ENCODE measurements around the gene KNOP1. TPM values are rescaled to one million over a fixed set of nuclear protein-coding genes. Genes with fewer than 3 reads are reported as not detected.

The KNOP1 gene
- total RNA-seq, 1 experiment from 2014 or later, result 60.4 TPM

DNA sequence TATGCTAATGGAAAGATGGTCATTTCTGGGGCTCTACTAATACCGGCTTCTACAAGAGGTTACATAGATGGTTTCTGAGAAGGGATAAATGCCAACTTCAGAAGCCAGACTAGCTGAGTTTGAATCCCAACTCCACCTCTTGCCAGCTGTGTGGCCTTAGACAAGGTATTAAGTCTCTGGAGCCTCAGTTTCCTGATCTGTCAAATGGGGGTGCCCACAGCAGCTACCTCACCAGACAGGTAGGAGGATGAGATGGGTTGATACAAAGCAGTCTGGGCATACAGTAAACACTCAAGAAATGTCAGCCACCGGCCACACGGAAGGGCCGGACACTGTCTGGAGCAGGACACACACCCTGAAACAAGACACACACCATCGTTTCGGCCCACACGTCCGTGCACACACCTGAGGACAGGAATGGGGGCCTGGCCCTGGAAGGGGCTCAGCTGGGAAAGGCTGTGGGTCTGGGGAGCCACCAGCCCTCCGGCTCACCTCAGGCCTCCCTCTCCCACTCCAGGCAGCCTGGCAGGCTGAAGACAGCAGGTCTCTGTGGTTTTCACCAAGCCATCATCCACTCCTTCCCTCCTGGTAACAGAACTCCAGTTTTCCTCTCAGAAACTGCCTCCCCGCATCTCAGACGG lies 5.5 kb downstream of the KNOP1 start:
- H3K9me2 ChIP-seq (ENCODE audit: insufficient read depth), result no peaks in the 10 kb centered on the region
- intact Hi-C loops (cut with micrococcal nuclease; ENCODE audit: unreplicated experiment), result loop anchor here (10.0 kb wide), 1 partner anchor 102 kb away; no protein-coding TSS in a partner anchor
- peaks cover 62% of the 10 kb centered on the region for H3K79me2 ChIP-seq (ENCODE audit: low read depth)
- peaks cover 23% of the 10 kb centered on the region for H4K20me1 ChIP-seq (ENCODE audit: insufficient read depth)
- H2AFZ ChIP-seq, result no peak overlapping the region
- H3K36me3 ChIP-seq (ENCODE audit: low read depth), result peaks cover 22% of the 10 kb centered on the region; the same call in 1 of the 2 replicates
- ChIA-PET CTCF (no interaction called here), POLR2A (ENCODE audit: unreplicated experiment) (no interaction called here)
- no peak overlapping the region for H3K4me2 ChIP-seq
- H3K27ac ChIP-seq, result no peak overlapping the region
- TF ChIP-seq, protein P1, sequence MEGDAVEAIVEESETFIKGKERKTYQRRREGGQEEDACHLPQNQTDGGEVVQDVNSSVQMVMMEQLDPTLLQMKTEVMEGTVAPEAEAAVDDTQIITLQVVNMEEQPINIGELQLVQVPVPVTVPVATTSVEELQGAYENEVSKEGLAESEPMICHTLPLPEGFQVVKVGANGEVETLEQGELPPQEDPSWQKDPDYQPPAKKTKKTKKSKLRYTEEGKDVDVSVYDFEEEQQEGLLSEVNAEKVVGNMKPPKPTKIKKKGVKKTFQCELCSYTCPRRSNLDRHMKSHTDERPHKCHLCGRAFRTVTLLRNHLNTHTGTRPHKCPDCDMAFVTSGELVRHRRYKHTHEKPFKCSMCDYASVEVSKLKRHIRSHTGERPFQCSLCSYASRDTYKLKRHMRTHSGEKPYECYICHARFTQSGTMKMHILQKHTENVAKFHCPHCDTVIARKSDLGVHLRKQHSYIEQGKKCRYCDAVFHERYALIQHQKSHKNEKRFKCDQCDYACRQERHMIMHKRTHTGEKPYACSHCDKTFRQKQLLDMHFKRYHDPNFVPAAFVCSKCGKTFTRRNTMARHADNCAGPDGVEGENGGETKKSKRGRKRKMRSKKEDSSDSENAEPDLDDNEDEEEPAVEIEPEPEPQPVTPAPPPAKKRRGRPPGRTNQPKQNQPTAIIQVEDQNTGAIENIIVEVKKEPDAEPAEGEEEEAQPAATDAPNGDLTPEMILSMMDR (conservative IDR thresholded peaks at IDR 0.05), result no peak
- TF ChIP-seq EZH2 (IDR thresholded peaks at IDR 0.05; ENCODE audit: low read depth), result no peak
- H3K9me3 ChIP-seq (ENCODE audit: insufficient read depth, low read depth), result no peaks in the 10 kb centered on the region
- peaks cover 12% of the 10 kb centered on the region for H3K4me1 ChIP-seq (replicated peaks; ENCODE audit: insufficient read depth)
- DNase-seq, result no peak
- H3K4me3 ChIP-seq, result no peak overlapping the region
- BruUV-seq (replicated peaks), result no TSS peak
- peaks cover 13% of the 10 kb centered on the region for H3F3A ChIP-seq (ENCODE audit: insufficient read depth, low read depth)
- no peaks in the 10 kb centered on the region for H3K27me3 ChIP-seq (ENCODE audit: insufficient read depth, low read depth)

DNA sequence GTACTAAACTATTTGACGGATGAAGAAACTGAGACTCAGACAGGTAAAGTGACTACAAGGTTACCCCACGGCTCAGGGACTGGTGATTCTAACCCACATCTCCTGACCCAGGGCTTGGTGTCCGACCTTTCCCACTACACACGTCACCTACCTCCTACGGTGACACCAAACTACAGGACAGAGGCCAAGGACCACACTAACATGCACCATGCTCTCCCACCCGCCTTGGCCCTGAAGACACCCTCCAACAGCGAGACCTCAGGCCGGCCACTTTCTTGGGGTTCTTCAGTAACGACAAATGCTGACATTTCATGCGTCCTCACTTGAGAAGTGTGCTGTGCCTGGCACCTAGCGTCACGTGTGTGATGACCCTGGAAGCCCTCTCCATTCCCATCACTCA lies 6.4 kb downstream of the KNOP1 start:
- H2AFZ ChIP-seq, result no peak overlapping the region
- ChIA-PET POLR2A (ENCODE audit: unreplicated experiment) (interaction anchor here (0.6 kb wide), 1 partner anchor 11 kb away, joined by 3 read pairs; no protein-coding TSS in a partner anchor), CTCF (no interaction called here)
- peaks cover 25% of the 10 kb centered on the region for H3K36me3 ChIP-seq (ENCODE audit: low read depth)
- peaks cover 53% of the 10 kb centered on the region for H3K79me2 ChIP-seq (ENCODE audit: low read depth)
- no TSS peak for BruUV-seq (replicated peaks)
- no peaks in the 10 kb centered on the region for H3K9me2 ChIP-seq (ENCODE audit: insufficient read depth)
- no peak overlapping the region for H3K27ac ChIP-seq
- no peak overlapping the region for H3K4me3 ChIP-seq
- peaks cover 14% of the 10 kb centered on the region for H3F3A ChIP-seq (ENCODE audit: insufficient read depth, low read depth)
- peaks cover 12% of the 10 kb centered on the region for H3K4me1 ChIP-seq (replicated peaks; ENCODE audit: insufficient read depth)
- TF ChIP-seq EZH2 (IDR thresholded peaks at IDR 0.05; ENCODE audit: low read depth), result no peak
- TF ChIP-seq, protein P1 (conservative IDR thresholded peaks at IDR 0.05), result no peak
- H3K27me3 ChIP-seq (ENCODE audit: insufficient read depth, low read depth), result no peaks in the 10 kb centered on the region
- intact Hi-C loops (cut with micrococcal nuclease; ENCODE audit: unreplicated experiment), result loop anchor here (10.0 kb wide), 1 partner anchor 103 kb away; no protein-coding TSS in a partner anchor
- DNase-seq, result no peak
- no peaks in the 10 kb centered on the region for H3K9me3 ChIP-seq (ENCODE audit: insufficient read depth, low read depth)
- H3K4me2 ChIP-seq, result no peak overlapping the region
- peaks cover 23% of the 10 kb centered on the region for H4K20me1 ChIP-seq (ENCODE audit: insufficient read depth)

DNA sequence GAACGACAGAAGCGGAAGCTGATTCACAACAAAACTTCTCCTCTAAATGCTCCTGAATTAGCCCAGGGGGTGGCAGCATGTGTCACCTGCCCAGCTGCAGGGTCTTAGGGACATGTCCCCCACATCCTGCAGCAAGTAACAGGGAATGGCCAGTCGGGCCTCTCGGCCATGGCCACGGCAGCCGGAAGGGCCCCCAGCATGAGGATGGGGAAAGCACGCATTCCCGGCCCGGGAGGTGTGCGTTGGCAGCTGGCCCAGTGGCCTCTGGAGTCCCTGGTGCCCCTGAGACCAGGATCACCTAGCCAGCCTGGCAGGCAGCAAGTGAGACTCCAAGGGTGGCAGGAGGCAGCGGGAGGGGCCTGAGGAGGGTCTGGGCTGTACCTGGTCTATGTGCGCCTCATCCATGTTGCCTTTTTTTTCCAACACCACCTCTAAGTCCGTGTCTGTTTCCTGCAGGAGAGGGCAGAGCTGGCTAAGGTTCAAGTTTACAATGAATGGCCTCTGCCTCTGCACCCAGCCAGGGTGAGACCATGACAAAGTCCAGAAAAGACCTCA lies 7.0 kb downstream of the KNOP1 start:
- Histone ChIP-seq H2AFZ (no peak overlapping the region), H3K4me2 (no peak overlapping the region), H3K27me3 (ENCODE audit: insufficient read depth, low read depth) (no peaks in the 10 kb centered on the region), H3K79me2 (ENCODE audit: low read depth) (peaks cover 48% of the 10 kb centered on the region), H3K9me2 (ENCODE audit: insufficient read depth) (no peaks in the 10 kb centered on the region), H3F3A (ENCODE audit: insufficient read depth, low read depth) (peaks cover 8% of the 10 kb centered on the region; the same call in 1 of the 2 replicates), H3K9me3 (ENCODE audit: insufficient read depth, low read depth) (no peaks in the 10 kb centered on the region), H4K20me1 (ENCODE audit: insufficient read depth) (peaks cover 22% of the 10 kb centered on the region), H3K4me1 (replicated peaks; ENCODE audit: insufficient read depth) (peaks cover 6% of the 10 kb centered on the region), H3K27ac (no peak overlapping the region), H3K4me3 (no peak overlapping the region), H3K36me3 (ENCODE audit: low read depth) (peaks cover 28% of the 10 kb centered on the region)
- CTCF ChIA-PET, result no interaction called here
- TF ChIP-seq, protein P1 (conservative IDR thresholded peaks at IDR 0.05), result no peak
- no peak for TF ChIP-seq EZH2 (IDR thresholded peaks at IDR 0.05; ENCODE audit: low read depth)
- POLR2A ChIA-PET (ENCODE audit: unreplicated experiment), result no interaction called here
- intact Hi-C loops (cut with micrococcal nuclease; ENCODE audit: unreplicated experiment), result loop anchor here (10.0 kb wide), 1 partner anchor 104 kb away; no protein-coding TSS in a partner anchor
- DNase-seq, result no peak
- BruUV-seq (replicated peaks), result no TSS peak
